Naive thymus-derived CD4-positive, alpha-beta T cell (primary cell): ENCODE data around the gene C12orf54. TPM values are rescaled to one million over a fixed set of nuclear protein-coding genes. Genes with fewer than 3 reads are reported as not detected.
"Not testable (repeated sequence)": the region's sequence is repeated elsewhere in the genome, so short reads cannot be mapped to it uniquely, and the experiment has no call there.

Source experiments
- ATAC-seq: fragments of 150-1000 bp; cut with Tn5 transposase; 2 replicates; pipeline ENCODE4 v1.10.0; 2021; ENCODE audit warnings: mild to moderate bottlenecking, moderate library complexity
- CTCF ChIA-PET: fragments of 350-600 bp; sonication (Branson Sonifier 250); formaldehyde crosslinking; loops from one replicate; lab custom pipeline; 2021; ENCODE audit warnings: antibody characterized with exemption; lab: Charles Lee
- POLR2A ChIA-PET: fragments of 350-600 bp; sonication (Branson Sonifier 250); formaldehyde crosslinking; loops from one replicate; lab custom pipeline; 2021; ENCODE audit warnings: antibody characterized with exemption, inconsistent platforms; lab: Charles Lee
- DNase-seq, 9 donors: peaks; one replicate each; pipeline versions ENCODE4 v3.0.0 to v3.0.0-alpha.2; 2020 to 2022; ENCODE audit warnings: mixed read lengths in 1 of 9
- H3K27ac ChIP-seq: one replicate; pipeline ENCODE4 v1.7.0; 2013; ENCODE audit warnings: mild to moderate bottlenecking, low read depth, low read length, moderate library complexity
- H3K27me3 ChIP-seq, 2 donors: one replicate each; pipeline ENCODE4 v1.7.0; 2013; ENCODE audit warnings: low read length in 2 of 2, mild to moderate bottlenecking in 2 of 2, moderate library complexity in 2 of 2; ENCODE audit not compliant: control insufficient read depth in 2 of 2, insufficient read depth in 2 of 2
- H3K36me3 ChIP-seq, 3 experiments: 1 replicate in 2 of 3; 2 replicates in 1 of 3; pipeline ENCODE4 v1.7.0; 2013; ENCODE audit warnings: low read length in 3 of 3, mild to moderate bottlenecking in 3 of 3, moderate library complexity in 1 of 3; ENCODE audit not compliant: insufficient read depth in 3 of 3, control insufficient read depth in 2 of 3
- H3K4me1 ChIP-seq, 2 donors: one replicate each; pipeline ENCODE4 v1.7.0; 2013; ENCODE audit warnings: low read length in 2 of 2, mild to moderate bottlenecking in 2 of 2, moderate library complexity in 1 of 2; ENCODE audit not compliant: control insufficient read depth in 2 of 2, insufficient read depth in 2 of 2
- H3K4me3 ChIP-seq: 2 replicates; pipeline ENCODE4 v1.7.0; 2013; ENCODE audit warnings: mild to moderate bottlenecking, low read length
- H3K9me3 ChIP-seq, 3 experiments: 1 replicate in 2 of 3; 2 replicates in 1 of 3; pipeline ENCODE4 v1.7.0; 2013; ENCODE audit warnings: low read length in 3 of 3; ENCODE audit not compliant: control insufficient read depth in 2 of 3
- H3K27ac Mint-ChIP-seq, 9 donors: one replicate each; pipeline ENCODE4 v1.8.0; 2020 to 2022; ENCODE audit warnings: mixed read lengths in 9 of 9, mild to moderate bottlenecking in 8 of 9, moderate library complexity in 5 of 9, inconsistent platforms in 2 of 9
- H3K27me3 Mint-ChIP-seq, 5 donors: one replicate each; pipeline ENCODE4 v1.8.0; 2021 to 2022; ENCODE audit warnings: mixed read lengths in 5 of 5, mild to moderate bottlenecking in 1 of 5
- H3K36me3 Mint-ChIP-seq, 5 donors: one replicate each; pipeline ENCODE4 v1.8.0; 2020 to 2022; ENCODE audit warnings: mixed read lengths in 5 of 5, mild to moderate bottlenecking in 3 of 5, inconsistent platforms in 1 of 5
- H3K4me1 Mint-ChIP-seq, 7 donors: one replicate each; pipeline ENCODE4 v1.8.0; 2020 to 2022; ENCODE audit warnings: mixed read lengths in 7 of 7, mild to moderate bottlenecking in 3 of 7, inconsistent platforms in 1 of 7
- H3K4me3 Mint-ChIP-seq, 10 donors: one replicate each; pipeline ENCODE4 v1.8.0; 2020 to 2022; ENCODE audit warnings: mild to moderate bottlenecking in 10 of 10, mixed read lengths in 10 of 10, moderate library complexity in 6 of 10, inconsistent platforms in 2 of 10
- H3K9me3 Mint-ChIP-seq, 11 donors: one replicate each; pipeline ENCODE4 v1.8.0; 2020 to 2022; ENCODE audit warnings: mixed read lengths in 11 of 11, mild to moderate bottlenecking in 4 of 11, inconsistent platforms in 1 of 11, moderate library complexity in 1 of 11
- intact Hi-C, 2 donors: fragments of 100-400 bp; cut with micrococcal nuclease; formaldehyde crosslinking; loops; one replicate each; pipeline ENCODE4 v1.15.1; 2023
- polyA plus RNA-seq, 2 donors: library from polyadenylated mRNA; unstranded; fragments of 300-500 nt; fragmentation: Illumina TruSeq; gene quantifications; one replicate each; pipeline ENCODE4 v1.2.3, GENCODE V29; 2021
- total RNA-seq, 6 experiments: library from RNA in 5 of 6; stranded (reverse) in 5 of 6; gene quantifications; 1 replicate in 5 of 6; 2 replicates in 1 of 6; pipeline ENCODE4 v1.2.3 and lab custom pipeline; 2021 to 2026

Gene C12orf54
- total and polyA plus RNA-seq, 7 experiments from 2014 or later, result not detected

DNA sequence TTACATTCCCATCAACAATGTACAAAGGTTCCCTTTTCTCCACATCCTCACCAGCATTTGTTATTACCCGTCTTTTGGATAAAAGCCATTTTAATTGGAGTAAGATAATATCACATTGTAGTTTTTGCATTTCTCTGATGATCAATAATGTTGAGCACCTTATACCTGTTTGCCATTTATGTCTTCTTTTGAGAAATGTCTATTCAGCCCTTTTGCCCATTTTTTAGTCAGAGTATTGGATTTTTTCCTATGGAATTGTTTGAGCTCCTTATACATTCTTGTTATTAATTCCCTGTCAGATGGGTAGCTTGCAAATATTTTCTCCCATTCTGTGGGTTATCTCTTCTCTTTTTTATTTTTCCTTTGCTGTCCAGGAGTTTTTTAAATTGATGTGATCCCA lies 32.4 kb downstream of the C12orf54 start:
- CTCF ChIA-PET, result no interaction called here
- Histone ChIP-seq H3K4me3 (no peak overlapping the region), H3K27ac (no peak overlapping the region), H3K9me3 (peaks cover 0 to 13% (median 0%) of the 10 kb centered on the region in 3 experiments), H3K27me3 (no peaks in the 10 kb centered on the region), H3K4me1 (no peaks in the 10 kb centered on the region), H3K36me3 (no peaks in the 10 kb centered on the region)
- Mint-ChIP-seq H3K4me1 (no peaks in the 10 kb centered on the region), H3K4me3 (no peak overlapping the region), H3K9me3 (peaks cover 0 to 21% (median 4%) of the 10 kb centered on the region in 11 donors), H3K36me3 (peaks cover 0 to 5% (median 0%) of the 10 kb centered on the region in 5 donors), H3K27me3 (peaks cover 0 to 5% (median 2%) of the 10 kb centered on the region in 5 donors), H3K27ac (no peak overlapping the region)
- DNase-seq (no peak), ATAC-seq (no peak)
- intact Hi-C loops, result no loop called here
- POLR2A ChIA-PET, result no interaction called here

DNA sequence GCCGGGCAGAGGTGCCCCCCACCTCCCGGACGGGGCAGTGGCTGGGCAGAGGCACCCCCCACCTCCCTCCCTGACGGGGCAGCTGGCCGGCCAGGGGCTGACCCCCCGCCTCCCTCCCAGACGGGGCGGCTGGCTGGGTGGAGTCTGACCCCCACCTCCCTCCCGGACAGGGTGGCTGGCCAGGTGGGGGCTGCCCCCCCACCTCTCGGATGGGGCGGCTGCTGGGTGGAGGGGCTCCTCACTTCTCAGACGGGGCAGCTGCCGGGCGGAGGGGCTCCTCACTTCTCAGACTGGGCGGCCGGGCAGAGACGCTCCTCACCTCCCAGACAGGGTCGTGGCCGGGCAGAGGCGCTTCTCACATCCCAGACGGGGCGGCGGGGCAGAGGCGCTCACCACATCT lies 38.1 kb downstream of the C12orf54 start:
- H3K9me3 Mint-ChIP-seq, H3K27ac ChIP-seq, CTCF ChIA-PET, H3K27ac Mint-ChIP-seq, H3K9me3 ChIP-seq, H3K27me3 Mint-ChIP-seq, H3K4me1 ChIP-seq, ATAC-seq, H3K4me3 ChIP-seq, H3K27me3 ChIP-seq, H3K36me3 Mint-ChIP-seq, H3K4me1 Mint-ChIP-seq, H3K4me3 Mint-ChIP-seq, intact Hi-C loops, DNase-seq, H3K36me3 ChIP-seq: not testable (repeated sequence)
- POLR2A ChIA-PET, result interaction anchor here (0.6 kb wide), 1 partner anchor 185 kb away, joined by 3 read pairs; no protein-coding TSS in a partner anchor

DNA sequence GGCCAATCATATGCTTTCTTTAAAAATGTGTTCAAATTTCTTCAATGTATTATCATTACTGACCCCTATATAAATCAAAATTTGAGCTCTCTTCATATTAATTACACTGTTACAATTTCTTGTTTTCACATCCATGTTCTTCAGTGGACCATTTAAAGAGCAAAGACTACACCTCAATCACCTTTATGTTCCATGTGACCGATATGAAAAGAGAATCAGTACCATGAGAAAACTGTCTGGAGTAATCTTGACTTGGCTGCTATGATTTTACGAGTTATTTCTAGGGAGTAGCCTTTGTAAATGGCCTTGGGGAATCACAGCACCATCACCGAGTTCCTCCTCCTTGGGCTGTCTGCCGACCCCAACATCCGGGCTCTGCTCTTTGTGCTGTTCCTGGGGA lies 43.0 kb downstream of the C12orf54 start, which contains the start of gene OR8S1:
TSS of gene OR8S1 (plus strand) at position 301 of the 400 bp plus-strand sequence. CDS start at position 301, 0 bp downstream.
- Mint-ChIP-seq H3K4me1 (peaks cover 0 to 3% (median 0%) of the 10 kb centered on the region in 7 donors), H3K36me3 (no peaks in the 10 kb centered on the region), H3K27me3 (peaks cover 0 to 6% (median 0%) of the 10 kb centered on the region in 5 donors), H3K4me3 (no peak within 1 kb of the TSS), H3K9me3 (no peaks in the 10 kb centered on the region), H3K27ac (no peak within 1 kb of the TSS)
- Histone ChIP-seq H3K4me1 (no peaks in the 10 kb centered on the region), H3K36me3 (no peaks in the 10 kb centered on the region), H3K4me3 (no peak within 1 kb of the TSS), H3K27ac (no peak within 1 kb of the TSS), H3K9me3 (no peaks in the 10 kb centered on the region), H3K27me3 (peaks cover 0 to 2% of the 10 kb centered on the region in 2 donors)
- ATAC-seq, result no peak
- POLR2A ChIA-PET, result interaction anchor here (0.9 kb wide), 1 partner anchor 18 kb away, joined by 4 read pairs; no protein-coding TSS in a partner anchor
- CTCF ChIA-PET, result no interaction called here
- intact Hi-C loops, result no loop called here
- no peak for DNase-seq

DNA sequence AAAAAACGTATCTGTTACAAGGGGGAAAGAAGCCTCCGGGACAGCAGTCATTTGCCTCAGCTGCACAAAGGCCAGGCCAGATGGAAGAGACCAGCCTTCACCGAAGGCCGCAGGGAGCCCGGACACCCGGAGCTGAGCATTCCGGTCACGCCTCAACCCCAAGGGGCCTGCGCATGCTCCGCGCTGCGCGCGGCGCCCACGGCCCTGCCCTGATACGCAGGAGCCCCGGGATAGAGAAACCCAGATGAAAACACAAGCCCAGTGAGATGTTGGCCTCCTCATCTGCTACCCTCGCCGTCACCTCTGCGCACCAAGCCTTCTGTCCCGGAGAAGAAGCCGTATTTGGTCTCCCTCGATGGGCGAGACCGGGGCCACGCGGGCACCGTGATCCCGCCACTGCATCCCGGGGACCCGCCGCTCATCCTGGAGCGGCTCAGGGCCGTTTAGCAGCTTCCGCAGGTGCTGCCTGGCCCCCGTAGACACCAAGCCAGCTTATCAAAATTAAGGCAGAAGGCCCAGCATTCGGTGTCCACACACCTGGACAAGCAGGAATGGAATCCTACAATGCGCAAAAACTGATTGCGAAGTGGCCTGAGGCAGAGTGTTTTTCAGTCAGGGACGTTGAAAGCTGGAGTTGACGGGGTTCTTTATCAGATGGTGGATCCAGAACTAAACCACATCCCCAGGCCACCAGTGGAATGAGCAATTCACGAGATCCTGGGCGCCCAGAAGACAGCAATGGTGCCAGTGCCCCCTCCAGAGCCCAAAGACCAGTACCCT lies 45.8 kb downstream of the C12orf54 start:
- Histone ChIP-seq H3K27ac (no peak overlapping the region), H3K4me1 (peaks cover 0 to 8% of the 10 kb centered on the region in 2 donors), H3K4me3 (no peak overlapping the region), H3K36me3 (no peaks in the 10 kb centered on the region), H3K27me3 (no peaks in the 10 kb centered on the region), H3K9me3 (no peaks in the 10 kb centered on the region)
- ATAC-seq, result no peak
- Mint-ChIP-seq H3K4me1 (peaks cover 4 to 30% (median 19%) of the 10 kb centered on the region in 7 donors), H3K27ac (no peak overlapping the region), H3K9me3 (peaks cover 0 to 3% (median 0%) of the 10 kb centered on the region in 11 donors), H3K27me3 (peaks cover 0 to 3% (median 0%) of the 10 kb centered on the region in 5 donors), H3K36me3 (no peaks in the 10 kb centered on the region), H3K4me3 (no peak overlapping the region)
- POLR2A ChIA-PET, result no interaction called here
- no peak for DNase-seq
- intact Hi-C loops, result no loop called here
- CTCF ChIA-PET, result no interaction called here

DNA sequence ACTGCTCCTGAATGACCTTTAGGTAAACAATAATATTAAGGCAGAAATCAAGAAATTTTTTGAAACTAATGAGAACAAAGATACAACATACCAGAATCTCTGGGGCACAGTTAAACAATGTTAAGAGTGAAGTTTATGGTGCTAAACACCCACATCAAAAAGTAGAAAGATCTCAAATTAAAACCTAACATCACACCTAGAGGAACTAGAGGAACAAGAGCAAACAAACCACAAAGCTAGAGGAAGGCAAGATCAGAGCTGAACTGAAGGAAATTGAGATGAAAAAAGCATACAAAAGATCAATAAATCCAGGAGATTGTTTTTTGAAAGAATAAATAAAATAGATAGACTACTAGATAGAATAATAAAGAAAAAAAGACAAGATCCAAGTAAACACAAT lies 50.3 kb downstream of the C12orf54 start:
- Histone ChIP-seq H3K36me3 (no peaks in the 10 kb centered on the region), H3K27me3 (no peaks in the 10 kb centered on the region), H3K4me3 (no peak overlapping the region), H3K9me3 (no peaks in the 10 kb centered on the region), H3K4me1 (peaks cover 0 to 15% of the 10 kb centered on the region in 2 donors), H3K27ac (no peak overlapping the region)
- Mint-ChIP-seq H3K27ac (peak overlapping the region in 6 of 9 donors; percentile 0 to 48 (median 25)), H3K9me3 (peaks cover 0 to 3% (median 0%) of the 10 kb centered on the region in 11 donors), H3K4me1 (peaks cover 4 to 40% (median 29%) of the 10 kb centered on the region in 7 donors), H3K4me3 (peak overlapping the region in 9 of 10 donors; percentile 0 to 77 (median 60)), H3K27me3 (peaks cover 0 to 4% (median 0%) of the 10 kb centered on the region in 5 donors), H3K36me3 (no peaks in the 10 kb centered on the region)
- intact Hi-C loops, result no loop called here
- ChIA-PET CTCF (interaction anchor here (0.7 kb wide), 2 partner anchors 289 to 471 kb away, joined by 3 to 4 read pairs; no protein-coding TSS in a partner anchor), POLR2A (interaction anchor here (0.6 to 1.4 kb wide), 2 partner anchors 333 to 1323 kb away, joined by 4 to 7 read pairs; no protein-coding TSS in a partner anchor)
- ATAC-seq (peak; percentile 44), DNase-seq (peak in 6 of 9 donors; percentile 15 to 63 (median 43))

DNA sequence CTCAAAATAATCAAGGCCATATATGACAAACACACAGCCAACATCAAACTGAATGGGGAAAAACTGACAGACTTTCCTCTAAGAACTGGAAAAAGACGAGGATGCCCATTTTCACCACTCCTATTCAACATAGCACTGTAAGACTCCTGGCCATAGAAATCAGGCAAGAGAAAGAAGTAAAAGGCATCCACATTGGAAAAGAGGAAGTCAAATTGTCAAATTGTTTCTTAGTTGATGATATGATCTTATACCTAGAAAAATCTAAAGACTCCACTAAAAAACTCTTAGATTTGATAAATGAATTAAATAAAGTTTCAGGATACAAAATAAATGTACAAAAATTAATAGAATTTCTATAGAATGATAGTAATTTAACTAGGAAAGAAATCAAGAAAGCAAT lies 54.3 kb downstream of the C12orf54 start:
- intact Hi-C loops, result no loop called here
- no peaks in the 10 kb centered on the region for H3K27me3 ChIP-seq
- H3K9me3 ChIP-seq, result no peaks in the 10 kb centered on the region
- ATAC-seq (no peak), DNase-seq (no peak)
- POLR2A ChIA-PET, result no interaction called here
- peaks cover 0 to 15% of the 10 kb centered on the region in 2 donors for H3K4me1 ChIP-seq
- H3K27me3 Mint-ChIP-seq, result peaks cover 0 to 4% (median 0%) of the 10 kb centered on the region in 5 donors
- CTCF ChIA-PET, result no interaction called here
- H3K4me3 ChIP-seq, result no peak overlapping the region
- no peaks in the 10 kb centered on the region for H3K36me3 Mint-ChIP-seq
- no peak overlapping the region for H3K4me3 Mint-ChIP-seq
- no peak overlapping the region for H3K27ac ChIP-seq
- H3K36me3 ChIP-seq, result no peaks in the 10 kb centered on the region
- peaks cover 0 to 2% (median 0%) of the 10 kb centered on the region in 11 donors for H3K9me3 Mint-ChIP-seq
- H3K27ac Mint-ChIP-seq, result no peak overlapping the region
- H3K4me1 Mint-ChIP-seq, result peaks cover 6 to 25% (median 24%) of the 10 kb centered on the region in 7 donors
